GM12892 (cell line): Measurements from ENCODE around the gene AFG3L2.

Experiments used
- POLR2AphosphoS5 ChIP-seq: IDR thresholded peaks from 2 replicates; pipeline ENCODE4 v1.6.1; 2011; ENCODE audit warnings: low read depth, low read length, control low read depth
- TAF1 ChIP-seq: IDR thresholded peaks from 2 replicates; pipeline ENCODE4 v1.6.1; 2011; ENCODE audit warnings: low read depth, mild to moderate bottlenecking, control low read depth, low read length, borderline replicate concordance

- TF ChIP-seq TAF1 (no peak), POLR2AphosphoS5 (0 out of 2 replicates have a peak, but pooled peaks have one; percentile 20)
Observed at GRCh38 chr18:12345491-12346239, 31.4 kb downstream of the AFG3L2 start.
